ENCODE measurements around the gene MTHFD2L. TPM values are rescaled to one million over a fixed set of nuclear protein-coding genes. Genes with fewer than 3 reads are reported as not detected.

MTHFD2L gene
- total and polyA plus RNA-seq, 2 of the 8 experiments (the other 6 are each of a cell fraction or from before 2014, with no cell fraction given), result 5.4 to 15.0 TPM

GRCh38 chr4:74266081-74266480, 108.2 kb downstream of the MTHFD2L start:
- H3K4ac ChIP-seq (replicated peaks; ENCODE audit: insufficient read length, low read depth, low read length), result no peak overlapping the region
- H3K79me2 ChIP-seq (ENCODE audit: control insufficient read depth in 1 of 2, insufficient read depth in 2 of 2, low read length in 2 of 2), result no peaks in the 10 kb centered on the region
- no peak overlapping the region for H2BK20ac ChIP-seq (ENCODE audit: low read length)
- H3K27me3 ChIP-seq (replicated peaks in 1 of 4; ENCODE audit: control insufficient read depth in 3 of 4, extremely low read depth in 1 of 4, insufficient read depth in 3 of 4, low read length in 3 of 4), result peaks cover 0 to 1% (median 0%) of the 10 kb centered on the region in 4 experiments; a peak in 1 of 7 replicates
- H3K4me2 ChIP-seq (ENCODE audit: insufficient read depth in 1 of 2, low read depth in 2 of 2, low read length in 2 of 2), result no peak overlapping the region
- FAIRE-seq, result no peak
- H2BK15ac ChIP-seq (ENCODE audit: low read length), result no peak overlapping the region
- H2AFZ ChIP-seq (ENCODE audit: low read length), result no peak overlapping the region
- H4K5ac ChIP-seq (ENCODE audit: insufficient read length, low read depth, low read length), result no peak overlapping the region
- H3K4me3 ChIP-seq (ENCODE audit: extremely low read depth in 1 of 4, insufficient read depth in 2 of 4, low read depth in 3 of 4, low read length in 4 of 4), result no peak overlapping the region
- no peaks in the 10 kb centered on the region for H3K4me1 ChIP-seq (replicated peaks in 1 of 4; ENCODE audit: control insufficient read depth in 3 of 4, insufficient read depth in 4 of 4, low read length in 3 of 4)
- no peak for DNase-seq (ENCODE audit: low read depth in 1 of 2, low spot score in 2 of 2)
- H3K14ac ChIP-seq (ENCODE audit: insufficient read length), result no peak overlapping the region
- no peak overlapping the region for H2BK5ac ChIP-seq (ENCODE audit: low read depth, low read length)
- no peaks in the 10 kb centered on the region for H3K23me2 ChIP-seq (ENCODE audit: low read depth, low read length)
- H3K18ac ChIP-seq (ENCODE audit: extremely low read depth, low read length), result no peak overlapping the region
- no peak overlapping the region for H3K9ac ChIP-seq (replicated peaks in 1 of 4; ENCODE audit: extremely low read depth in 1 of 4, low read depth in 3 of 4, low read length in 3 of 4)
- no peak overlapping the region for H2AK5ac ChIP-seq (ENCODE audit: low read depth, low read length)
- H3K56ac ChIP-seq (replicated peaks; ENCODE audit: insufficient read length, low read depth, low read length), result no peak overlapping the region
- H3K36me3 ChIP-seq (ENCODE audit: control insufficient read depth in 2 of 4, insufficient read depth in 4 of 4, low read length in 3 of 4), result no peaks in the 10 kb centered on the region
- no peak overlapping the region for H3K27ac ChIP-seq (ENCODE audit: low read depth, low read length)
- ChIA-PET CTCF (ENCODE audit: partially characterized antibody) (interaction anchor here (0.7 to 1.9 kb wide), 3 partner anchors 9 to 267 kb away, joined by 3 to 7 read pairs (median 4); no protein-coding TSS in a partner anchor), POLR2A (ENCODE audit: partially characterized antibody) (no interaction called here)
- H4K20me1 ChIP-seq (replicated peaks in 1 of 2; ENCODE audit: control insufficient read depth in 1 of 2, insufficient read depth in 2 of 2, low read length in 2 of 2), result peaks cover 0 to 2% of the 10 kb centered on the region in 2 experiments
- no peak overlapping the region for H4K8ac ChIP-seq (ENCODE audit: extremely low read depth, insufficient read depth, low read length)
- H3K79me1 ChIP-seq (ENCODE audit: low read depth, low read length), result no peaks in the 10 kb centered on the region
- no peak overlapping the region for H4K91ac ChIP-seq (replicated peaks; ENCODE audit: insufficient read length, low read length)
- H3K9me3 ChIP-seq (ENCODE audit: insufficient read depth in 2 of 2, low read depth in 1 of 2, low read length in 1 of 2), result no peaks in the 10 kb centered on the region
- no peak overlapping the region for H3K23ac ChIP-seq (ENCODE audit: insufficient read length)
- no peak overlapping the region for H2BK120ac ChIP-seq (replicated peaks; ENCODE audit: low read depth, low read length)
- H2BK12ac ChIP-seq (ENCODE audit: low read depth, low read length), result no peak overlapping the region
- TF ChIP-seq TCF12 (IDR thresholded peaks at IDR 0.05; ENCODE audit: low read depth, low read length) (no peak), EZH2 (IDR thresholded peaks at IDR 0.05; ENCODE audit: low read depth, low read length, severe bottlenecking) (no peak), RFX5 (IDR thresholded peaks at IDR 0.05; ENCODE audit: borderline replicate concordance, low read depth, low read length) (no peak)

Data from H1 (cell line).